NCI-H510A treated with DMSO at 0.1 percent for 48 hours (cell line): ENCODE measurements around the gene WNT9B.

Source experiments
- DNase-seq: peaks from one replicate; lab custom pipeline; 2025; lab: John Stamatoyannopoulos, UW

The WNT9B gene

GRCh38 chr17:46851029-46851741 lies at the start of gene WNT9B:
Gene WNT9B, plus strand, starts transcription at chr17:46851583. Its CDS starts 56 bp downstream, at chr17:46851639.
- peak; percentile 65 for DNase-seq

DNA sequence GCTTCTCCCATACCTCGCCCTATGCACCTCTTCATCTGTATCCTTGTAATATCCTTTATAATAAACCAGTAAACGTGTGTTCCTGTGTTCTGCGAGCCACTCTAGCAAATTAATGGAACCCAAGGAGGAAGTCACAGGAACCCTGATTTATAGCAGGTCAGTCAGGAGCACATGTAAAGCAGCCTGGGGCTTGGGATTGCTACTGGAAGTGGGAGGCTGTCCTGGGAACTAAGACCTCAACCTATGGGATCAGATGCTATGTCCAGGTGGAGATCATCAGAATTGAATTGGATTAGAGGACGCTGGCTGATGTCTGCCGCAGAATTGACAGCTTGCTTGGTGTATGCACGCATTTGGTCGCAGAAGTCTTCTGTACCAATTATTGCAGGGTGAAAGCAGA lies 48.6 kb upstream of the WNT9B start:
- DNase-seq = no peak

- DNase-seq = no peak
Measured at GRCh38 chr17:46803544-46803943, 47.8 kb upstream of the WNT9B start.

GRCh38 chr17:46805771-46806170 lies 45.6 kb upstream of the WNT9B start:
- DNase-seq = no peak

GRCh38 chr17:46809110-46809571 lies 42.2 kb upstream of the WNT9B start:
- DNase-seq = peak; percentile 11

GRCh38 chr17:46810837-46811236 lies 40.5 kb upstream of the WNT9B start:
- DNase-seq = no peak

DNA sequence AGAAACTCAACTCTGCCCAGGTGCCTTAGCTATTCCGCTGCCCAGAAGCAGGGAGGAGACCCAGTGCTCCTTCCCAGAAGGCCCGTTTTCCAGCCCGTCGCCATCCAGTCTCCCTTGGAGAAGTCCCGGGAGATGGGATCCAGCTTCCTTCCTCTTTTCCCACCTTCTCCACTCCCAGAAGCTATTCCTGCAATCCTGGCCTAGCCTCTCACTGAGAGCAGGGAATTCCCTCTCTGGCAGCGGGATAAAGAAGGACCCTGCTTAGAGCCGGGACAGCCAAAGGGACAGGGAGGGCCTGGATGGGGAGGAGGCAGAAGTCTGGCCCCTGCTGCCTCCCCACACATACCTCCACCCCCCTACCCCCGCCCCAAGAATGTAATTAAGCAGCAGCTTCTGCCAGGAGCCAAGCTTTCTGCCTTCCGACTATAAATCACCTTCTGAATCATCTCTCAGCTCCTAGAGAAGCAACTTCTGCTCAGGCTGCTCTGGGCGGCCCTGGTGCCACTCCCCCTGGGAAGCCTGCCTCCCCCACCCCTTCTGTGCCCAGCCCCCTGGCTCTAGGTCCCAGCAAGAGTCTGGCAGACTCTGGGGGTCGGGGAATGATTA lies 39.3 kb upstream of the WNT9B start:
- DNase-seq = no peak

GRCh38 chr17:46812624-46813318 lies 38.6 kb upstream of the WNT9B start:
- no peak for DNase-seq

- no peak for DNase-seq
Measured at GRCh38 chr17:46813920-46814319, 37.5 kb upstream of the WNT9B start.

- DNase-seq = no peak
Measured at GRCh38 chr17:46814446-46814845, 36.9 kb upstream of the WNT9B start.

GRCh38 chr17:46815474-46816353 lies 35.7 kb upstream of the WNT9B start:
- no peak for DNase-seq

DNA sequence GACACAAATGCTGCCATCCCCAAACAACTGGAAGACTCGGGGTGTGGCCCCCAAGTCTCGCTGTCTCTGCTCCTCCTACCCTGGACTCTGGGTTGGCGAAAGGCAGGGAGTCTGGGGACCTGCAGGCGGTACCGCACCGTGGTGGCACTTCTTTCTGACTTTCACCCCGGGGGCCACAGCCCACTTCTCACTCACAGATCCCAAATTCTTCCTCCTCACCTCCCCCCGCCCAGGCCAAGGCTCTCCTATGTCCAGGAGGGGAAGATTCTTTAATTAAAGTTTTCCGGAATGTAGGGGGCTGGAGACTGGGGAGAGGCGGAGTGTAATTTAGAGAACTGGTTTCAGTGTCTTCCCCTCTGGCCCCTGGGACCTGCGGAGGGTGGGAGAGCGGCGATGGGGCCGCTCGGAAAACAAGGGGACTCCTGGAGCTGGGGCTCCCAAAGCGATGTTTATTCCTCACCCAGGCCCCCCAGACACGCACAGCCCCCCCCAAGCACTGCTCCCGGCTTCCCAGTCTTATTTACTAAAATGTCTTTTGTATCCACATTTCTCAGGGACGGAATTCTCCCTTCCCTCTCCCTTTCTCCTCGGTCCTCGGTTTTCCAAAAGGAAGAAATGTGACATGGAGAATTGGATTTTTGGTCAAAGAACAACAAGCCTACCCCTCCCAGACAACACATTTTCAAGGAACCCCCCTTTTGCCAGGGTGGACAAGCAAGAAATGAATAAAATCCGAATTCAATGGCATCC lies 34.1 kb upstream of the WNT9B start:
- DNase-seq = no peak

DNA sequence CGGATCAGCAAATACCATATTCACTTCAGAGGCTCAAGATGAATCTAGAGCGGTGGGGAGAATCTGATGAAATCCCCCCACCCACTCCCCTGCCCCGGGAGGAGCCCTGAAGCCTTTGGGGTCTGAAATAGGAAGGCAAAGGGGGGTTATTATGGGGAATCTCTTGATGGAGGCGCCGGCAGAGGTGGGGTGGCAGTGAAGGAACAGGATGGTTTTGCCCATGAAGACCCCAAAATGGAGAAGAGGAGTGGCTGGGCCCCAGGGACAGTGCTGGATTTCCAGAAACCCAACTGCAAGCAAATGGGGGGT lies 33.5 kb upstream of the WNT9B start:
- no peak for DNase-seq

- peak; percentile 37 for DNase-seq
Measured at GRCh38 chr17:46818316-46818928, 33.0 kb upstream of the WNT9B start, which contains the start of gene WNT3. Gene WNT3, minus strand, starts transcription at chr17:46818692. Its CDS starts 95 bp downstream, at chr17:46818597.

- DNase-seq = no peak
Measured at GRCh38 chr17:46818929-46819859, 32.2 kb upstream of the WNT9B start.

DNA sequence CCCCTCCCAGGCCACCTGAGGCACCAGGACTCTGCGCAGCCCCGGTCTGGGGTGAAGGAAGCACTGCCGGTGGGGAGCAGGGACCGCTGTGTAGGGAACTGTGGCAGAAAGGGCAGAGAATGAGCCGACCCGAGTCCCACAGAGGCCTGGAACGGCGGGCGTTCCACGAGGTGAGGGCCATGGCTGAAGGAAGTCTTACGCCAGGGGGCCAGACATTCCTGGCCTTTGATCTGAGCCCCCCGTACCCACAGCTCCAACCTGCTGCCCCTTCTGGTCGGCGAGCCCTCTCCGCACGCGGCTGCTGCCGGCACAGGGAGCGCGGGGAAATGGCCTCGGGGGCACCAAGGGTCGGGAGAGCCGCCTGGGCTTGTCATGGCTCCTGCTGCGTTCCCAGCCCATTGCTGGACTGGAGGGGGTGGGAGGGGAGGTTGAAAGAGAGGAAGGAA lies 31.5 kb upstream of the WNT9B start:
- no peak for DNase-seq

GRCh38 chr17:46820592-46821450 lies 30.6 kb upstream of the WNT9B start:
- no peak for DNase-seq

GRCh38 chr17:46821482-46822387 lies 29.6 kb upstream of the WNT9B start:
- no peak for DNase-seq
